Measurements from ENCODE around the gene NHLRC4. TPM values are rescaled to one million over a fixed set of nuclear protein-coding genes. Genes with fewer than 3 reads are reported as not detected.
A peak's percentile ranks its signal among the peaks of the same experiment; 100 is the strongest.

The NHLRC4 gene
- total RNA-seq, 4 donors from 2014 or later = 0.09 to 0.95 (median 0.59) TPM; not detected in 1

GRCh38 chr16:554297-554621, 12.5 kb upstream of the NHLRC4 start:
- intact Hi-C loops (cut with DNase I) = no loop called here
- Histone ChIP-seq H3K36me3 (peaks cover 15 to 48% (median 22%) of the 10 kb centered on the region in 3 donors), H3K27me3 (peaks cover 0 to 23% (median 4%) of the 10 kb centered on the region in 4 donors), H3K27ac (no peak overlapping the region), H3K4me1 (peaks cover 3 to 23% (median 4%) of the 10 kb centered on the region in 3 donors), H3K4me3 (no peak overlapping the region), H3K9me3 (no peaks in the 10 kb centered on the region)
- TF ChIP-seq POLR2A (IDR thresholded peaks at IDR 0.05) (no peak), CTCF (IDR thresholded peaks at IDR 0.05) (no peak)
- 78 to 84% methylated on average over 10 to 11 of the region's 11 CpGs for WGBS, 2 donors
- DNase-seq = no peak

GRCh38 chr16:554640-555365, 12.0 kb upstream of the NHLRC4 start:
- no peak for TF ChIP-seq POLR2A (IDR thresholded peaks at IDR 0.05)
- no peak for TF ChIP-seq CTCF (IDR thresholded peaks at IDR 0.05)
- 60 to 66% methylated on average over 1 to 12 of the region's 54 CpGs for WGBS, 2 donors
- Histone ChIP-seq H3K4me1 (peaks cover 6 to 28% (median 7%) of the 10 kb centered on the region in 3 donors), H3K4me3 (peak overlapping the region in 2 of 4 donors; percentile 33 to 49), H3K36me3 (peaks cover 15 to 43% (median 19%) of the 10 kb centered on the region in 3 donors), H3K27ac (peak overlapping the region in 1 of 4 donors; percentile 2), H3K9me3 (no peaks in the 10 kb centered on the region), H3K27me3 (peaks cover 0 to 29% (median 10%) of the 10 kb centered on the region in 4 donors)
- no peak for DNase-seq
- intact Hi-C loops (cut with DNase I) = no loop called here

- H3K4me1 ChIP-seq = peaks cover 7 to 37% (median 16%) of the 10 kb centered on the region in 3 donors
- WGBS, 2 donors = 62% methylated on average over 7 of the region's 32 CpGs; no CpG with 5 or more reads in 1 of the 2 donors
- H3K9me3 ChIP-seq = no peaks in the 10 kb centered on the region
- DNase-seq = no peak
- H3K27ac ChIP-seq = no peak overlapping the region
- peaks cover 1 to 39% (median 13%) of the 10 kb centered on the region in 4 donors for H3K27me3 ChIP-seq
- no peak for TF ChIP-seq POLR2A (IDR thresholded peaks at IDR 0.05)
- no peak for TF ChIP-seq CTCF (IDR thresholded peaks at IDR 0.05)
- intact Hi-C loops (cut with DNase I) = no loop called here
- H3K4me3 ChIP-seq = peak overlapping the region in 1 of 4 donors; percentile 49
- peaks cover 13 to 35% (median 15%) of the 10 kb centered on the region in 3 donors for H3K36me3 ChIP-seq
These were observed 11.0 kb upstream of the NHLRC4 start for GRCh38 chr16:555528-556473.

GRCh38 chr16:556474-557173, 10.2 kb upstream of the NHLRC4 start:
- Histone ChIP-seq H3K9me3 (no peaks in the 10 kb centered on the region), H3K27me3 (peaks cover 9 to 47% (median 20%) of the 10 kb centered on the region in 4 donors), H3K36me3 (peaks cover 11 to 26% (median 12%) of the 10 kb centered on the region in 3 donors), H3K4me3 (no peak overlapping the region), H3K4me1 (peaks cover 7 to 41% (median 17%) of the 10 kb centered on the region in 3 donors), H3K27ac (no peak overlapping the region)
- intact Hi-C loops (cut with DNase I) = no loop called here
- no peak for TF ChIP-seq CTCF (IDR thresholded peaks at IDR 0.05)
- TF ChIP-seq POLR2A (IDR thresholded peaks at IDR 0.05) = no peak
- 60% methylated on average over 1 of the region's 32 CpGs; no CpG with 5 or more reads in 1 of the 2 donors for WGBS, 2 donors
- no peak for DNase-seq
